Lung microvascular endothelial cell (primary cell): ENCODE data around the gene USP17L20. TPM values are rescaled to one million over a fixed set of nuclear protein-coding genes. Genes with fewer than 3 reads are reported as not detected.
"Not testable (repeated sequence)": the region's sequence is repeated elsewhere in the genome, so short reads cannot be mapped to it uniquely, and the experiment has no call there.

Experiments
- DNase-seq, 2 donors: peaks; one replicate each; pipeline versions ENCODE4 v3.0.0 to v3.0.0-alpha.2; 2010; ENCODE audit warnings: low read depth in 2 of 2
- total RNA-seq: library from RNA; depleted of rRNA; stranded (reverse); fragments of >200 nt; gene quantifications from 2 replicates; pipeline ENCODE4 v1.2.1, GENCODE V29; 2014

Gene USP17L20
- total RNA-seq, result not detected in 2 replicates

DNA sequence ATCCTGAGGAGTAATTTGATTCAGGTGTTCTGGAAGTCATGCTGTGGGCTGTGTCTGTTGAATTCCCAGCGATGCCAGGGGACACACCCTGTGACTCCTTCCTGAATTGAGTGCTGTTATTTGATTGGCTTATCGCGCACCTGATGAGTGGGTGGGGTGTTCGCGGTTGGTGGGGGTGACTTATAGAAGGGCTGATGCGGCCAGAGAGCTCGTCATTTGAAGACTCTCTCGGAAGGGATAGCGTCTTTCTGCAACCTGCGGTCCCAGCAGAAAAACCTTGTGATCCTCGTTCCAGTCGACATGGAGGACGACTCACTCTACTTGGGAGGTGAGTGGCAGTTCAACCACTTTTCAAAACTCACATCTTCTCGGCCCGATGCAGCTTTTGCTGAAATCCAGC is at the start of gene USP17L20:
TSS of gene USP17L20 (plus strand) at position 301 of the 400 bp plus-strand sequence. CDS start at position 301, 0 bp downstream.
- DNase-seq, result not testable (repeated sequence)

GRCh38 chr4:9210357-9210756 is 47.6 kb upstream of the USP17L20 start, which contains the start of gene USP17L10:
TSS of gene USP17L10 (plus strand) at chr4:9210657. CDS start at chr4:9210657, 0 bp downstream.
- DNase-seq, result not testable (repeated sequence)

- not testable (repeated sequence) for DNase-seq
Observed at GRCh38 chr4:9214701-9215100, 43.2 kb upstream of the USP17L20 start.

GRCh38 chr4:9215105-9215504 is 42.8 kb upstream of the USP17L20 start, which contains the start of gene USP17L11:
TSS of gene USP17L11 (plus strand) at chr4:9215405. CDS start at chr4:9215405, 0 bp downstream.
- not testable (repeated sequence) for DNase-seq

GRCh38 chr4:9219852-9220251 is 38.1 kb upstream of the USP17L20 start, which contains the start of gene USP17L12:
TSS of gene USP17L12 (plus strand) at chr4:9220152. CDS start at chr4:9220152, 0 bp downstream.
- not testable (repeated sequence) for DNase-seq

DNA sequence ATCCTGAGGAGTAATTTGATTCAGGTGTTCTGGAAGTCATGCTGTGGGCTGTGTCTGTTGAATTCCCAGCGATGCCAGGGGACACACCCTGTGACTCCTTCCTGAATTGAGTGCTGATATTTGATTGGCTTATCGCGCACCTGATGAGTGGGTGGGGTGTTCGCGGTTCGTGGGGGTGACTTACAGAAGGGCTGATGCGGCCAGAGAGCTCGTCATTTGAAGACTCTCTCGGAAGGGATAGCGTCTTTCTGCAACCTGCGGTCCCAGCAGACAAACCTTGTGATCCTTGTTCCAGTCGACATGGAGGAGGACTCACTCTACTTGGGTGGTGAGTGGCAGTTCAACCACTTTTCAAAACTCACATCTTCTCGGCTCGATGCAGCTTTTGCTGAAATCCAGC is 33.3 kb upstream of the USP17L20 start, which contains the start of gene USP17L13:
TSS of gene USP17L13 (plus strand) at position 301 of the 400 bp plus-strand sequence. CDS start at position 301, 0 bp downstream.
- DNase-seq, result not testable (repeated sequence)

DNA sequence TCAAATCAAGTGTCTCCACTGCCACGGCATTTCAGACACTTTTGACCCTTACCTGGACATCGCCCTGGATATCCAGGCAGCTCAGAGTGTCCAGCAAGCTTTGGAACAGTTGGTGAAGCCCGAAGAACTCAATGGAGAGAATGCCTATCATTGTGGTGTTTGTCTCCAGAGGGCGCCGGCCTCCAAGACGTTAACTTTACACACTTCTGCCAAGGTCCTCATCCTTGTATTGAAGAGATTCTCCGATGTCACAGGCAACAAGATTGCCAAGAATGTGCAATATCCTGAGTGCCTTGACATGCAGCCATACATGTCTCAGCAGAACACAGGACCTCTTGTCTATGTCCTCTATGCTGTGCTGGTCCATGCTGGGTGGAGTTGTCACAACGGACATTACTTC is 27.7 kb upstream of the USP17L20 start:
- not testable (repeated sequence) for DNase-seq

DNA sequence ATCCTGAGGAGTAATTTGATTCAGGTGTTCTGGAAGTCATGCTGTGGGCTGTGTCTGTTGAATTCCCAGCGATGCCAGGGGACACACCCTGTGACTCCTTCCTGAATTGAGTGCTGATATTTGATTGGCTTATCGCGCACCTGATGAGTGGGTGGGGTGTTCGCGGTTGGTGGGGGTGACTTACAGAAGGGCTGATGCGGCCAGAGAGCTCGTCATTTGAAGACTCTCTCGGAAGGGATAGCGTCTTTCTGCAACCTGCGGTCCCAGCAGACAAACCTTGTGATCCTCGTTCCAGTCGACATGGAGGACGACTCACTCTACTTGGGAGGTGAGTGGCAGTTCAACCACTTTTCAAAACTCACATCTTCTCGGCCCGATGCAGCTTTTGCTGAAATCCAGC is 23.8 kb upstream of the USP17L20 start, which contains the start of gene USP17L15:
TSS of gene USP17L15 (plus strand) at position 301 of the 400 bp plus-strand sequence. CDS start at position 301, 0 bp downstream.
- not testable (repeated sequence) for DNase-seq

GRCh38 chr4:9238461-9238860 is 19.5 kb upstream of the USP17L20 start:
- peak; percentile 0 to 2 for DNase-seq

GRCh38 chr4:9243579-9243978 is 14.3 kb upstream of the USP17L20 start, which contains the start of gene USP17L17:
TSS of gene USP17L17 (plus strand) at chr4:9243879. CDS start at chr4:9243879, 0 bp downstream.
- DNase-seq, result not testable (repeated sequence)

- peak in 1 of 2 donors; percentile 0 for DNase-seq
Observed at GRCh38 chr4:9247953-9248680, 9.8 kb upstream of the USP17L20 start, which contains the start of gene USP17L18. TSS of gene USP17L18 (plus strand) at chr4:9248630. CDS start at chr4:9248630, 0 bp downstream.

- not testable (repeated sequence) for DNase-seq
Observed at GRCh38 chr4:9253078-9253477, 4.8 kb upstream of the USP17L20 start, which contains the start of gene USP17L19. TSS of gene USP17L19 (plus strand) at chr4:9253378. CDS start at chr4:9253378, 0 bp downstream.

GRCh38 chr4:9262572-9262971 is 4.6 kb downstream of the USP17L20 start, which contains the start of gene USP17L21:
TSS of gene USP17L21 (plus strand) at chr4:9262872. CDS start at chr4:9262872, 0 bp downstream.
- DNase-seq, result not testable (repeated sequence)

DNA sequence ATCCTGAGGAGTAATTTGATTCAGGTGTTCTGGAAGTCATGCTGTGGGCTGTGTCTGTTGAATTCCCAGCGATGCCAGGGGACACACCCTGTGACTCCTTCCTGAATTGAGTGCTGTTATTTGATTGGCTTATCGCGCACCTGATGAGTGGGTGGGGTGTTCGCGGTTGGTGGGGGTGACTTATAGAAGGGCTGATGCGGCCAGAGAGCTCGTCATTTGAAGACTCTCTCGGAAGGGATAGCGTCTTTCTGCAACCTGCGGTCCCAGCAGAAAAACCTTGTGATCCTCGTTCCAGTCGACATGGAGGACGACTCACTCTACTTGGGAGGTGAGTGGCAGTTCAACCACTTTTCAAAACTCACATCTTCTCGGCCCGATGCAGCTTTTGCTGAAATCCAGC is 9.4 kb downstream of the USP17L20 start, which contains the start of gene USP17L22:
TSS of gene USP17L22 (plus strand) at position 301 of the 400 bp plus-strand sequence. CDS start at position 301, 0 bp downstream.
- DNase-seq, result not testable (repeated sequence)

DNA sequence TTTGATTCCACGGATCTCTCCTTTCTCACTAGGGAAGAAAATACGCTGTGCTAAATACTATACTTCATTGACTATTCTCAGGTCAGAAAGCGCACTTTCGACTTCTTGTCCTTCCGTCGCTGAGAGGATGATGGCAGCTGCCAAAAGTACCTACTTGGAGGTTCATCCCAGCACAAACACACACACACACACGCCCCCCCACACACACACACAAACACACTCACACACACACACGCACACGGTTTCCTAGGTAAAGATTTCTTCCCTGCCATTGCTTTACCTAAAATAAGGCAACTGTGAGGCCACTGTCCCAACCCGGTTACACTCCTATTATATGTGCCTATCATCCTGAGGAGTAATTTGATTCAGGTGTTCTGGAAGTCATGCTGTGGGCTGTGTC is 13.8 kb downstream of the USP17L20 start:
- DNase-seq, result not testable (repeated sequence)

Other genes starting within 250 kb of the USP17L20 start
- not detected in 2 replicates for gene FAM90A26, start 87.7 kb upstream of the USP17L20 start, total RNA-seq
- gene USP17L10, start 47.5 kb upstream of the USP17L20 start, total RNA-seq, result not detected in 2 replicates
- not detected in 2 replicates for gene USP17L11, start 42.7 kb upstream of the USP17L20 start, total RNA-seq
- not detected in 2 replicates for gene USP17L12, start 38.0 kb upstream of the USP17L20 start, total RNA-seq
- gene USP17L13, start 33.2 kb upstream of the USP17L20 start, total RNA-seq, result not detected in 2 replicates
- gene USP17L15, start 23.7 kb upstream of the USP17L20 start, total RNA-seq, result not detected in 2 replicates
- gene USP17L17, start 14.2 kb upstream of the USP17L20 start, total RNA-seq, result not detected in 2 replicates
- gene USP17L18, start 9.5 kb upstream of the USP17L20 start, total RNA-seq, result not detected in 2 replicates
- not detected in 2 replicates for gene USP17L19, start 4.7 kb upstream of the USP17L20 start, total RNA-seq
- gene USP17L21, start 4.7 kb downstream of the USP17L20 start, total RNA-seq, result not detected in 2 replicates
- not detected in 2 replicates for gene USP17L22, start 9.5 kb downstream of the USP17L20 start, total RNA-seq
- not detected in 2 replicates for gene USP17L24, start 67.0 kb downstream of the USP17L20 start, total RNA-seq
- gene USP17L25, start 71.8 kb downstream of the USP17L20 start, total RNA-seq, result not detected in 2 replicates
- gene USP17L26, start 76.5 kb downstream of the USP17L20 start, total RNA-seq, result not detected in 2 replicates
- not detected in 2 replicates for gene USP17L5, start 81.3 kb downstream of the USP17L20 start, total RNA-seq
- gene USP17L27, start 86.0 kb downstream of the USP17L20 start, total RNA-seq, result not detected in 2 replicates
- not detected in 2 replicates for gene USP17L28, start 90.8 kb downstream of the USP17L20 start, total RNA-seq
- gene USP17L29, start 95.5 kb downstream of the USP17L20 start, total RNA-seq, result not detected in 2 replicates
- gene USP17L30, start 105.0 kb downstream of the USP17L20 start, total RNA-seq, result not detected in 2 replicates
- not detected in 2 replicates for gene DEFB131A, start 186.3 kb downstream of the USP17L20 start, total RNA-seq